WTC11 (cell line): ENCODE measurements around the gene PLEKHH3. TPM values are rescaled to one million over a fixed set of nuclear protein-coding genes. Genes with fewer than 3 reads are reported as not detected.

ENCODE experiments used
- AFF4 ChIP-seq: sonication (generic); formaldehyde crosslinking; IDR thresholded peaks from 2 replicates; pipeline ENCODE4 v1.8.1; 2023; ENCODE audit warnings: mild to moderate bottlenecking, missing genetic modification reagents, borderline replicate concordance
- ATF2 ChIP-seq: sonication (generic); formaldehyde crosslinking; IDR thresholded peaks from 2 replicates; pipeline ENCODE4 v1.8.1; 2022; ENCODE audit warnings: low read depth, missing genetic modification reagents, borderline replicate concordance
- CDX4 ChIP-seq: fragments of 250-450 bp; sonication (Bioruptor Pico); IDR thresholded peaks from 2 replicates; pipeline ENCODE4 v1.9.0; 2021; ENCODE audit warnings: moderate library complexity, mild to moderate bottlenecking, inconsistent platforms, borderline replicate concordance
- CTCF ChIP-seq: fragments of 200-600 bp; IDR thresholded peaks from 2 replicates; pipeline ENCODE4 v1.8.0; 2022; ENCODE audit warnings: antibody characterized with exemption
- E2F1 ChIP-seq: sonication (generic); formaldehyde crosslinking; IDR thresholded peaks from 2 replicates; pipeline ENCODE4 v1.8.0; 2022; ENCODE audit warnings: mild to moderate bottlenecking, missing genetic modification reagents
- ESRRA ChIP-seq: sonication (generic); formaldehyde crosslinking; IDR thresholded peaks from 2 replicates; pipeline ENCODE4 v1.8.1; 2022; ENCODE audit warnings: mild to moderate bottlenecking, missing genetic modification reagents, borderline replicate concordance
- FOXJ3 ChIP-seq: sonication (generic); formaldehyde crosslinking; IDR thresholded peaks from 2 replicates; pipeline ENCODE4 v1.9.0; 2021; ENCODE audit warnings: missing genetic modification reagents, mild to moderate bottlenecking, borderline replicate concordance
- FOXK1 ChIP-seq: sonication (generic); formaldehyde crosslinking; IDR thresholded peaks from 2 replicates; pipeline ENCODE4 v1.8.0; 2022; ENCODE audit warnings: mild to moderate bottlenecking, moderate library complexity, missing genetic modification reagents
- FOXP1 ChIP-seq: sonication (generic); formaldehyde crosslinking; IDR thresholded peaks from 2 replicates; pipeline ENCODE4 v1.8.0; 2022; ENCODE audit warnings: missing genetic modification reagents, mild to moderate bottlenecking, moderate library complexity, borderline replicate concordance
- GRHL2 ChIP-seq: fragments of 250-450 bp; sonication (Bioruptor Pico); IDR thresholded peaks from 2 replicates; pipeline ENCODE4 v1.8.0; 2022; ENCODE audit warnings: mild to moderate bottlenecking, moderate library complexity; ENCODE audit not compliant: insufficient replicate concordance, severe bottlenecking
- GTF2I ChIP-seq: fragments of 250-450 bp; sonication (Bioruptor Pico); conservative IDR thresholded peaks from 2 replicates; pipeline ENCODE4 v1.4.0; 2021; ENCODE audit warnings: mild to moderate bottlenecking
- HMGXB4 ChIP-seq: sonication (generic); formaldehyde crosslinking; IDR thresholded peaks from 2 replicates; pipeline ENCODE4 v1.8.1; 2023; ENCODE audit warnings: mild to moderate bottlenecking, moderate library complexity, missing genetic modification reagents
- JAZF1 ChIP-seq: fragments of 250-450 bp; sonication (Bioruptor Pico); IDR thresholded peaks from 2 replicates; pipeline ENCODE4 v1.9.0; 2021; ENCODE audit warnings: moderate library complexity, mild to moderate bottlenecking, inconsistent platforms
- MYBL2 ChIP-seq: sonication (generic); formaldehyde crosslinking; IDR thresholded peaks from 2 replicates; pipeline ENCODE4 v1.8.1; 2023; ENCODE audit warnings: mild to moderate bottlenecking, moderate library complexity, missing genetic modification reagents
- NR3C1 ChIP-seq: sonication (generic); formaldehyde crosslinking; conservative IDR thresholded peaks from 2 replicates; pipeline ENCODE4 v1.8.1; 2023; ENCODE audit warnings: low read depth, mild to moderate bottlenecking, missing genetic modification reagents
- SMAD3 ChIP-seq: sonication (generic); formaldehyde crosslinking; IDR thresholded peaks from 2 replicates; pipeline ENCODE4 v1.8.0; 2022; ENCODE audit warnings: missing genetic modification reagents, mild to moderate bottlenecking, borderline replicate concordance
- SMAD4 ChIP-seq: sonication (generic); formaldehyde crosslinking; IDR thresholded peaks from 2 replicates; pipeline ENCODE4 v1.8.0; 2022; ENCODE audit warnings: mild to moderate bottlenecking, missing genetic modification reagents
- SP1 ChIP-seq: sonication (generic); formaldehyde crosslinking; conservative IDR thresholded peaks from 2 replicates; pipeline ENCODE4 v1.8.1; 2022; ENCODE audit warnings: missing genetic modification reagents
- STAT6 ChIP-seq: sonication (generic); formaldehyde crosslinking; conservative IDR thresholded peaks from 2 replicates; pipeline ENCODE4 v1.8.1; 2023; ENCODE audit warnings: mild to moderate bottlenecking, low read depth, missing genetic modification reagents, moderate library complexity
- TCF7 ChIP-seq: sonication (generic); formaldehyde crosslinking; IDR thresholded peaks from 2 replicates; pipeline ENCODE4 v1.8.0; 2022; ENCODE audit warnings: mild to moderate bottlenecking, low read depth, missing genetic modification reagents, moderate library complexity
- TEAD4 ChIP-seq: sonication (generic); formaldehyde crosslinking; IDR thresholded peaks from 2 replicates; pipeline ENCODE4 v1.8.0; 2022; ENCODE audit warnings: mild to moderate bottlenecking, missing genetic modification reagents
- TP53 ChIP-seq: sonication (generic); formaldehyde crosslinking; IDR thresholded peaks from 2 replicates; pipeline ENCODE4 v1.8.1; 2023; ENCODE audit warnings: mild to moderate bottlenecking, missing genetic modification reagents
- ZNF138 ChIP-seq: sonication (generic); formaldehyde crosslinking; conservative IDR thresholded peaks from 2 replicates; pipeline ENCODE4 v1.8.1; 2022; ENCODE audit warnings: mild to moderate bottlenecking, moderate library complexity, missing genetic modification reagents
- ZNF423 ChIP-seq: fragments of 250-450 bp; sonication (Bioruptor Pico); IDR thresholded peaks from 2 replicates; pipeline ENCODE4 v2.1.2; 2022; ENCODE audit warnings: mild to moderate bottlenecking, moderate library complexity
- total RNA-seq: library from RNA; stranded (reverse); gene quantifications from 3 replicates; pipeline ENCODE4 v1.2.3, GENCODE V29; 2021

The PLEKHH3 gene
- total RNA-seq, 1 experiment from 2014 or later = 40.2 TPM

- TF ChIP-seq ATF2 (peak; percentile 69; the same call in 1 of the 2 replicates), TCF7 (CRISPR knock-in tag) (0 out of 2 replicates have a peak, but pooled peaks have one; percentile 84), MYBL2 (CRISPR knock-in tag) (peak; percentile 94), E2F1 (CRISPR knock-in tag) (peak; percentile 85), GTF2I (CRISPR knock-in tag) (no peak), TEAD4 (0 out of 2 replicates have a peak, but pooled peaks have one; percentile 8), TP53 (CRISPR knock-in tag) (peak; percentile 97), NR3C1 (CRISPR knock-in tag) (0 out of 2 replicates have a peak, but pooled peaks have one; percentile 66), STAT6 (no peak), FOXJ3 (no peak), AFF4 (peak; percentile 75; the same call in 1 of the 2 replicates), HMGXB4 (CRISPR knock-in tag) (peak; percentile 100), ZNF138 (CRISPR knock-in tag) (0 out of 2 replicates have a peak, but pooled peaks have one; percentile 54), CTCF (peak; percentile 70), ESRRA (CRISPR knock-in tag) (peak; percentile 94), SMAD4 (CRISPR knock-in tag) (peak; percentile 70; the same call in 1 of the 2 replicates), JAZF1 (CRISPR knock-in tag) (no peak), GRHL2 (CRISPR knock-in tag) (no peak), SMAD3 (CRISPR knock-in tag) (peak; percentile 96), ZNF423 (CRISPR knock-in tag) (no peak), FOXK1 (CRISPR knock-in tag) (peak; percentile 97), SP1 (peak; percentile 85), CDX4 (CRISPR knock-in tag) (no peak), FOXP1 (CRISPR knock-in tag) (peak; percentile 97)
Observed at GRCh38 chr17:42679492-42680330, 2.9 kb upstream of the PLEKHH3 start (continued).
